NCI-H2107 (cell line): ENCODE measurements around the gene ATG4B.
"Not testable (repeated sequence)": the region's sequence is repeated elsewhere in the genome, so short reads cannot be mapped to it uniquely, and the experiment has no call there.

ENCODE experiments used
- DNase-seq: peaks from one replicate; lab custom pipeline; 2025; lab: John Stamatoyannopoulos, UW

Gene ATG4B

DNA sequence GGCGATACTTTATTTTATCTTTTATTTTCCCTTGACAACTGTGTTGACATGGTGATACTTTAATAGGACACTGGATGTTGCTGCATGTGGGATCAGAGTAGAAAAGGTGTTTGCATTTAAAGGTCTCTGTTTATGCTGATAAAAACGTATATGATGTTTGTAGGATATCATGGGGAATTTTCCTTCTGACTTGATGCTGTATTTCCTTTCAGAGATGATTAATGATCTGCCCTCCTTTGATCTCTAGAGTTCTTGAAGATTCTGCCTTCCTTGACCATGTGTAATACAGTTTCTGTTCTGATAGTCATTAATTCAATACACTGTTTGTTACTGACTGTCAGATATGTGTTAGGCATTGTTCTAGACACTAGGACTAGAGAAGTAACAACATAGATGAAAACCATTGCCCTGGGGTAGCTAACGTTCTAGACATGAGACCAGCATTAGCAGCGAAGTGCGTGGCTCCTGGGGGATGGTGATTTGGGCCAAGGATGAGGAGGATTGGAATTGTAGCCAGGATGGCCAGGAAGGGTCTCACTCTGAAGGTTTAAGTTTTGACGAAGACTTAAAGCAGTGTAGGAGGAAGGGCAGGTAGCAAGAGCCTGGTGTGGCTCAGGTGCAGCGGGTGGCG lies 2.8 kb downstream of the ATG4B start:
- DNase-seq, result no peak

DNA sequence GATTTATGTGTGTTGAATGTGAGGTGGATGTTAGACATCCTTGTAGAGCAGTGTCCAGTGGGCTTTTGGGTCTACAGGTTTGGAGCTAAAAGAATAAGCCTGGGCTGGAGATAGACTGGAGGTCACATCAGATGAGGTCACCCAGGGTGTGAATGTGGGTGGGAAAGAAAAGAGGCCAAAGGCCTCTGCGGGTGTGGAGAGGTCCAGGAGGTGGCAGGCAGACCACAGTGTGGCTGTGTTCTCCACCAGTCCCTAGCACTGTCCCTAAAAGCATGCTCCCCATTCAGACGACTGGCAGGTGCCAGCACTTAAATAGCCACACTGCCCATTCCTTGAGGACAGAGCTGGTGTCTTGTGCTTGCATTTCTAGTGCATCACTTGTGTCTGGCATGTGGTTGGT lies 4.1 kb downstream of the ATG4B start:
- DNase-seq, result no peak

DNA sequence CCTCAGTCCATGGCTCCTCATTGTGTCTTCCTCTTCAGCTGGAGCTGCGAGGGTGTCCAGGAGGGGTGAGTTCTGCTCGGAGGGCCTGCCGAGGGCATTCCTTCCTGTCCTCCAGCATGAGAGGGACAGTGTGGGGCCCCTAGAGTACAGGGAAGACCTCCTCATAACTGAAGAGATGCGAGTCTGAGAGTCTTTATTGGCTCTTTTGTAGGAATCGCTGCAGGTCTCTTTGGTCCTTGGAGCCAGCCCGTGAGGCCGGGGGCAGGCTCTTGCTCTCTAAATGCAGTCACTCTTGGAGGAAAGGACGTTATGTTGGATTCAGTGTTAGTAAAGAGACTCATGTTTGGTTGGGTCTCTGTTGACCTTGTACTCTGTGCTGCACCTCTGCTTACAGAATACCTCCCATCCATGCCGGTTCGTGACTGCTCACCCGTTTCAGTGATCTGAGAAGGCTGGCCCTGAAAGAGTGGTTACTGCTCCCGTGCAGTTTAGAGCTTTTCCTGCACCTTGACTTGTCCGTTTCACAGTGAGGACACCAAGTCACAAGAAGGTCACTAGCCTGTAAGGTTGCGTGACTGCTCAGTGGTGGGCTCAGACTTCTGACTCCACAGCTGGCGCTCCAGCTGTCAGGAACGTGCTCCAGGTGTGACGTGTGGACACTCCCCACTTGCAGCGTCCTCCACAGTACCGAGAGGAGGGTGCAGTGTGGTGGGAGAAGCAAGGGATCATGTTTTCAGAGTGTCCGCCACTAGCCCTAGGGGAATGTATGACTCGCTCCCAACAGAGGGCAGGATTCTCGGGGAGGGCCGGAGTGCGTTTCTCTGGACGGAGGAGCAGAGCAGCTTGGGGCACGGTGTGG lies 7.8 kb downstream of the ATG4B start:
- DNase-seq, result no peak

DNA sequence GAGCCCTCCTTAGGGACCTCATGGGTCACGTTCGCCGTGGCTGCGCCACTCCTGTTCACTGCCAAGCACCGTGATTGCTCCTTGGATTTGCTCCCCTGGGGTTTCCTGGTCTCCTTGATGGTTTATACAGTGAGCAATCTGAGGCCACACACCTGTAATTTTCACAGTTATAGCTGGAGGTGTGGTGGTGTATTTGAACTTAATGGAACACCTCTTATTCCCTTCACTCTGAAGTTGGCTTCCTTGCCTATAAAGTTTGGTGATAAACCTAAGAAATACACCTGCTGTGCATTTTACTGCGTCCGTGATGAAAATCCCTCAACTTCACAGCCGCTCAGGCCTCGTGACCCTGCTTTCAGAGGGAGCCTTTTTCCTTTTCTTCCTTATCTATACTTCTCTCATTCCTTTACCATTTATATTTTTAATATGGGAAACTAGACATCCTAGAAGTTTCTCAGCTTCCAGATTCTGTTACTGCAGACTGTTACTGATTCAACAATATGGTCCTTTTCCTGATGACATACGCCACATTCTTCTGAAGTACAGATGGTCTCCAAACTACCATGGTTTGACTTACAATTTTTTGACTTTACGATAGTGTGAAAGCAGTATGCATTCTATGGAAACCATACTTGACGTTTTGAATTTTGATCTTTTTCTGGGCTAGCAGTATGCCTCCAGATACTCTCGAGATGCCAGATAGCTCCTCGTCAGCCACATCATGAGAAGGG lies 8.6 kb downstream of the ATG4B start:
- DNase-seq, result no peak

DNA sequence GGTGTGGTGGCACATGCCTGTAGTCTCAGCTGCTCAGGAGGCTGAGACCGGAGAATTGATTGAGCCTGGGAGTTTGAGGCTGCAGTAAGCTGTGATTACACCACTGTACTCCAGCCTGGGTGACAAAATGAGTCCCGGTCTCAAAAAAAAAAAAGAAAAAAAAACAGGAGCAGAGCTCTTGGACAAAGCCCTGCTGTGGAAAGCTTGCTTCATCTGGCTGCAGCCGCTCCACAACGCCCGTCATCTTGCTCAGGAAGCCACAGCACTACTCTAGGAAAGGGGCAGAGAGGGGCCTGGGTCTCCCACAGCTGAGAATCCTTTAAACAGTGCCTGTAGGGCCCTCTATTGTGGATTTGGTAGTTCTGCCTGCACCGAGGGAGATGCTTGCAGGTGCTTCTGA lies 11.0 kb downstream of the ATG4B start:
- no peak for DNase-seq

DNA sequence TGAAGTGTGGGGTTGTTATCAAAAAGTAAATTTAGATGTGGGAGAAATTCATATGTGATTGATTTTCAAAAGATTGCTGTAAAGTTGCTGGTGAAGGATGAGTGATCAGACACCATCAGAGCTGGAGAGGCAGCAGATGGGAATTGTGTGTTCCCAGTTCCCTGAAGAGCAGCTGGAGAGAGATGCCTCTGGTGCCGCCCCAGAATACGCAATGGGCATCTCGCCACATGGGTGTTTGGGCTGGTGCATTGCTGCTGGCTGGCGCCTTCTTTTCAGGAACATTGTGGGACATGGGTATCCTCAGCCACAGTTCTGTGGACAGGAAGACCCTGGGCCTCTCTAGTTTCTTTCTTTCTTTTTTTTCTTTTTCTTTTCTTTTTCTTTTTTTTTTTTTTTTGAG lies 11.9 kb downstream of the ATG4B start:
- DNase-seq, result no peak

DNA sequence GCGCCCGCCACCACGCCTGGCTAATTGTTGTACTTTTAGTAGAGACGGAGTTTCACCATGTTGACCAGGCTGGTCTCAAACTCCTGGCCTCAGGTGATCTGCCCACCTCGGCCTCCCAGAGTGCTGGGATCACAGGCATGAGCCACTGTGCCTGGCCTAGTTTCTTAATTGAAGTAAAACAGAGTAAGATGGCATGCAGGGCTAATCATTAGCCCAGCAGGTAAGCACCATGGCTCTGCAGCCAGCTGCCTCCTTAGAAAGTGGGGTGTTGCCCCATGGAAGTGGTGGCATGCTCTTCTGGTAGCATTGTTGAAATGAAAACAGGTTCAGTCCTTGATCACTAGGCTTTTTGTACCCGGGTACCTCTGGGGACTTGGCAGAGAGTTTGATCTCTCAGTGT lies 12.4 kb downstream of the ATG4B start:
- DNase-seq, result no peak

DNA sequence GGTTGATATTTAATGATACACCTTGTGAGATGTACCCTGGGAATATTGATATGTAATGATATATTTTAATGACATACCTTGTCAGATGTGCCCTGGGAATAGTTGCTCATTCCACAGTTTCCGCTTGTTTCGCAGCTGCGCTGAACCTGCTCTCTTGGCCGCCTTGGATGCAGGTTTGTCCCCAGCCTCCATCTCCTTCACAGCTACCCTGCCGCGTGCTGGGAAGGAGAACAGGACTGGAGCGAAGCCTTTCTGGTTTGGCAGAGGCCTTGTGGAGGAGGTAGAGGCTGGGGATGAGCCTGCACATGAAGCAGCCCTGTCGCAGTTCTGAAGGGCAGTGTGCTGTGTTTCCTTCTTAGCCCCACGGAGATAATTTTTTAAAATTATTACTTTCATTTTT lies 14.6 kb downstream of the ATG4B start:
- no peak for DNase-seq

DNA sequence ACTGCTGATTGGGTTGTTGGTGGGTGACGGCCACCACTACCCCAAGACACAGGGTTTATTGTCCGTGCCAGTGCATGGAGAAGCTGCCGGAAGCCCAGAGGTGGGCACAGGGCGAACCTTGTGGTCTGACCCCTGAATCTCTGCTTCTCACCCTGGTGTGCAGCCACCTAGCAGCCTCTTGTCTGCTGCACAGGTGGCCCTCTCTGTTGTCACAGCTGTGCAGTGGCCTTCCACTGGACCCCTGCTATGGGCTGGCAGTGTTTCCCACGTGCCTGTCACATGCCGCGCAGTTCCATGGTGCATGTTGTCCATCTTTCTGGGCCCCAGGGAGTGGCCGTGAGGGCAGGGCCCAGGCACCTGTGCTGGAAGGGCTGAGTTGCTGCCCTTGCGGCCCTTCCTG lies 15.2 kb downstream of the ATG4B start:
- no peak for DNase-seq

DNA sequence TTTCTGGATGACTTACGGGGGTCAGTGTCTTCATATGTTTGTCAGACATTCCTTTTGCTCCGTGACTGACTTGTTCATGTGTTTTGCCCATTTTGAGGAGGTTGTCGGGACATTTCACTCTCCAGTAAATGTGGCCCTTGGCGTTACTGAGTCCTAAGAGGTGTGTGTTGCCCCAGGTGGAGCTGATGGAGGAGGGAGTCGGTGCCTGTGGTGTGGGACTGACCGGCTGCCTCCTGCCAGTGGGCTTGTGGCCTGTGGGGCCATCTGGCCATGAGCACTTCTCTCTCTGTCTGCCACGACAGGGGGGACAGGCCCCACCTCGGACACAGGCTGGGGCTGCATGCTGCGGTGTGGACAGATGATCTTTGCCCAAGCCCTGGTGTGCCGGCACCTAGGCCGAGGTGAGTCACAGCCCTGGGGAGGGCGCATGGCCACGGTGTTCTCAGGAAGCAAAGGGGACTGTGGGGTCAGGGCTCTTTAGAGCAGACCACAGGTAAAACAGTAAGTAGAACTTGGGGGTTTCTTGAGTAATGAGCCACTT lies 15.8 kb downstream of the ATG4B start:
- DNase-seq, result no peak

DNA sequence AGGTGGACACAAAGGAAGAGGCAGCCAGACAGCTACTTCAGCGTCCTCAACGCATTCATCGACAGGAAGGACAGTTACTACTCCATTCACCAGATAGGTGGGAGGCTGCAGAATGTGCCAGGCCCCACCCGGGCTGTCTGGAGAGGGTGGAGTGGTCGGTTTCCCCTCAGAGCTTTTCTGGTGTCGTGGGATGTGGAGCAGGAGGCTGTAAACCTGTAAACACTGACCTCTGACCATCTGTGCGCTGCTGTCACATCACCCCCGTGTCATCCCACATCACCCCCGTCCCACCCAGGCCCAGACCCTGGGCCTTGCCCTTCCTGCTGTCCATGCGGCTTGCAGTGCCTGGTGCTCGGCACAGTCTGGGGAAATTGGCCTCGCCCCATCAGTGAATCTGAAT lies 17.1 kb downstream of the ATG4B start:
- no peak for DNase-seq

DNA sequence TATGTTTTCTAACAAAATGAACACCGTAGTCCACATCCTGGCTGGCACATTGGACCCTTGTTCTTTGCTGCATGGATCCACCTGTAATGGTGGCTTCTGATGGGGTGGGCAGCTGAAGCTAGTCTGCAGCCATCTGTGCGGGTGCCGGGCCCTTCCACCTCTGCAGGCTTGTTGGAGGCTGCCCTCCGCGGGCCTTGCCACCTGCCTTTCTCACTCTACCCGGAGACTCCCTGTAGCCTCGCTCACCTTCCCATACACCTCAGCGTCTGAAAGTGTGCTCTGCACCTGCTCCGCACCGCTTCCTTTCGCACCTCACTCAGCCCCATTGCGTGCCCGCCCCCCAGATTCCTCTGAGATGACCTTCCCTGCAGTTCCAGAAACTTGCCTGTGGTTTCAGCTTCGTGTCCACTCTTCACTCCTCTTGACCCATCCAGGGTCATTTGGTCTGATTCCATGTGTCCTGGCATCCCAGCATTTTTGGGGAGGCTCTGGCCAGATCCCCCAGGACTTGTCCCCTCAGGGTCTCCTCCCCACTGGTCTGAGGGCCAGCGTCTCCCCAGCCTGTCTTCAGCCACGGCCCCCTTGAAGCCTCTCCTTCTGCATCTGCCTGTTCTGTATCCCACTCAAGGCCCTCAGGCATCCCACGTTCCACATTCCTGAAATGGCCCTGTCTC lies 18.2 kb downstream of the ATG4B start:
- no peak for DNase-seq

DNA sequence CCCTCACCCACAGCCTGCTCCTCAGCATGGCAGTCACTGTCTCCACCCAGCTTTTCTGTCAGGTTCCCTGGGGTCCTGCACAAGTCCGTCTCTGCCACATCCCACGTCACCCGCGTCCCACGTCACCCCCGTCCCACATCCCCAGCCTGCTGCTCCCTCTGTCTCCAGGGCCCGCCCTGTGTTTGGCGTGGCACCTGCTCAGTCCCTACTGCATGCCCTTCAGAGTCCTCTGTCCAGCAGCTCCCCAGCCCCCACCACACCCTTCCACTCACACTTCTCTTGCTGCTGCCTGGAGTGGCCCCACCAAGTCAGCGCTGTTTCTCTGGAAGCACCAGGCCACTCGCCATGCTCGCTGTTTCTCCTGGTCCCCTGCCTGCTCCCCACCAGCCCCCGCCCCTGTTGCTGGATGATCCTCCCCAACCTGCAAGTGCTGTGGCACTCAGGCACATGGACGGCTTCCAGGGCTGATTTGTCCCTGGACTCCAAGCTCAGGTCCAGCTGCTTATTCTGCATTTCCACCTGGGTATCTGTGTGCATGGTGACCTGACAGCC lies 18.8 kb downstream of the ATG4B start:
- no peak for DNase-seq

DNA sequence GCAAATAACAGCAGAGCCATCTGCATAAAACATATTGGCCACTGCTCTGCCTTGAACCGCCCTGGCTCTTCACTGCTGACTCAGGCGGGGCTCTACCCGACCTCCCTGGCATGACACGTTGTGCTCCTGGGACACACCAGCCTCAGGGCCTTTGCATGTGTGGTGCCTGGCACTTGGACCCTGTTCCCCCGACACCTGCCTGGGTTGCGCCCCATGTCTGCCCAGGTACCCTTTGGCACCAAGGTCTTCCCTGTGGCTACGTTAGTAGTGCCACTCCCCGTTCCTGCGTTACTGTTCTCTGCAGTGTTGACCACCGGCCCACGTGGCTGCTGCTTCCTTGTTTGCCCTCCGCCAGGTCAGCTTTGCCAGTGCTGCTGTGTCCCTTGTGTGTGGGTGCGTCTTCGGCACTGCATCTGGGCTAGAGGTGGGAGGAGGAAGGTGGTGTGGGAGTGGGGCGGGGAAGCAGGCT lies 20.3 kb downstream of the ATG4B start:
- DNase-seq, result no peak

DNA sequence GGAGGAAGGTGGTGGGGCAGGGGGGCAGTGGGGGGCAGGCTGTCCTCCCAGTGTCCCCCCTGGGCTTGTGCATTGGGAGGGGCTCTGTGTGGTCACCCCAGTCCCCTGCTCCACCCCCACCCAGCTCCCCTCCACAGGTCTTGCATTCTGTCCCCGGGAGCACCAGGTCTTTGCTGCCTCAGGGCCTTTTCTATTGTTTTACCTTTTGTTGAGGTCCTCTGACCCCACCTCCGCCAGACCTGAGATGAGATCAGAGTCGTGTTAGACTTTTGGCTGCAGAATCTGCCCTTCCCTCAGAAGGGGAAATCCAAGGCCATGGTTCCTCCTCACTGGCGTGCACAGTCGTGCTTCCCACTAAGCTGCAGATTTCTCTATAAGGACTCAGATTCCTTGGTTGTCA lies 20.8 kb downstream of the ATG4B start:
- no peak for DNase-seq

DNA sequence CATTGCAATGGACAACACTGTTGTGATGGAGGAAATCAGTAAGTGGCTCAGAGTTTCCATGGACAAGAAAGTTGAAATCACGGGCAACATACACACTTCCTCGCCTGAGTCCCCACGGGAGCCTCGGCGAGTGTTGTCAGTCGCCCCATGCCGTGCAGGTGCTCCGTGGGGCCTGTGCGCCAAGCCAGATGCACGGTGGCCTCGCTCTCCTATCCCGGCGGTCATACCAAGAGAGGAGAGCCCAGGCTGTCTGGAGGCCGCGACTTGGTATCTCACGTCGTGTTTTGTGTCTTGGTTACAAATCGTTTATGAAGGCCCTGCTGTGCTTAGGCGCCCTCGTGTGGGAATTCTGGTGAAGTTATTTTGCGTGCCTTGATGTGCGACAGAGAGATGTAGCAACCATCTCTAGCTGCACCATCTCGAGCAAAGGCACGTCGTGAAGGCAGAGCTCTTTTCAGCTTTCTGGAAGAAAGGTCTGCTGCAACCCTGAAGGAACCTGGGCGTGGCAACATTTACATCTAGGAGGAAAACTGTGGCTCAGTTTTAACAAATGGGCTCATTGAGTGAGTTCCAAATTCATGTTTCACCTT lies 21.8 kb downstream of the ATG4B start:
- DNase-seq, result peak; percentile 15

DNA sequence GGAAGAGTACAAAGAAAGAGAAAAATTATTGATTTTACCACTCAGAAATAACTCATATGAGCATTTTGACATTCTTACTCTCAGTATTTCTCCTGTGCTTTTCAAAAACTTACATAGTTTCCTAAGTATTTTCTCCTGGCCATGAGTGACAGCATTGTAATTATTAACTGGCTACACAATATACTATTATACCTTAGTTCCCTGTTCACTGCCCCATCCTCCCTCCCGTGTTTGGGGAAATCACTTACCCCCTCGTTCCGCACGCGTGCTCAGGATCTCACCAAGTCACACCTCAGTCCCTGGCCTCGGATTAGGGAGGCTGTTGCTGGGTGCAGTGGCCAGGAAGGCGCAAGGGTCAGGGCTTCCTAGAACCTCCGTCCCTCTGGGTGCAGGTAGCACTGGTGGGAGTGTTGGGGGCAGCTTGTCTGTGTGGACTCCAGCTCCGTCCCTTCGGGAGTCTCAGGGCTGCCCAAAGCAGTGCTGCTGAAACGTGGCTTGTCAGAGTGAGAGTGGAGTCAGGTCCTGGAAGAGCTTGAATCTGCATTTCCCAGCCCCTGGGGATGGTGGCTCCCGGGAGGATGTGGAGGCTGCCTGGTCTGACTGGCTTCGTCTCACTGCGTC lies 23.2 kb downstream of the ATG4B start:
- no peak for DNase-seq

DNA sequence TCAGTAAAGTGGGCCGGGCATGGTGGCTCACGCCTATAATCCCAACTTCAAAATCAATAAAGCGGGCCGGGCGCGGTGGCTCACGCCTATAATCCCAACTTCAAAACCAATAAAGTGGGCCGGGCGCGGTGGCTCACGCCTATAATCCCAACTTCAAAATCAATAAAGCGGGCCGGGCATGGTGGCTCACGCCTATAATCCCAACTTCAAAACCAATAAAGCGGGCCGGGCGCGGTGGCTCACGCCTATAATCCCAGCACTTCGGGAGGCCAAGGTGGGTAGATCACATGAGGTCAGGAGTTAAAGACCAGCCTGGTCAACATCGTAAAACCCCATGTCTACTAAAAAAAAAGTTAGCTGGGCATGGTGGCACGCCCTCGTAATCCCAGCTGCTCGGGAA lies 25.2 kb downstream of the ATG4B start:
- DNase-seq, result not testable (repeated sequence)

DNA sequence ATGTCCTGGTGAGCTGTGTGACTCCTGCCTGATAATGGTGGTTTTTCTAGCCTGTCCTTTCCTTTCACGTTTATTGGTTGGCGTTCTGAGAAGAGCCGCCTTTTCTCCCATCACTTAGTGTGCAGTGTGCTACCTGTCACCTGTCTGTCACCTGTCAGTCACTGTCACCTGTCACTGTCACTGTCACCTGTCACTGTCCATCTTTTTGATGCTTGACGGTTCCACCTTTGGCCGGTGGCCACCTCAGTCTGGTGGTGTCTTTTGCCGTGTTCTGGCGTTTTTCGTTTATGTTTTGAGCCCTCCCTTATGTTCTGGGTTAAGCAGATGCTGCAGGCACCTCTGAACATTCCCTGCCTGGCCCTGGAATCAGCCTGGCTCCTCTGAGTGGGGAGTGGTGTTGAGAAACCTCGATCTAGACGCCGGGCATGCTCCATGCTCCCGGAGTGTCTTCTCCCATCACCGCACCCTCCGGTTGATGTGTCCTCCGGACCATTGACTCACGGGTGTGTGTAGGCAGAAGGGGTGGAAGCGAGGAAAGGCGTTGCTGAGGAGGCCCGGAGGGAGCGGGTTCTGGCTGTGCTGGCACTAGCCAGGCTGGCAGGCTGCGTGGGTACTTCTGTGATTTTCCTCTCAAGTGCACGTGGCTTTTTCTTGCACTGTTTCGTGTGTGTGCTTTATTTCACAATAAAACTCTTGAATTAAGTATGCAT lies 28.4 kb downstream of the ATG4B start:
- no peak for DNase-seq
